Measurements from ENCODE around the gene ELOVL6. TPM values are rescaled to one million over a fixed set of nuclear protein-coding genes. Genes with fewer than 3 reads are reported as not detected.
"Not testable (repeated sequence)": the region's sequence is repeated elsewhere in the genome, so short reads cannot be mapped to it uniquely, and the experiment has no call there.

The ELOVL6 gene
- 3.1 TPM for total RNA-seq

DNA sequence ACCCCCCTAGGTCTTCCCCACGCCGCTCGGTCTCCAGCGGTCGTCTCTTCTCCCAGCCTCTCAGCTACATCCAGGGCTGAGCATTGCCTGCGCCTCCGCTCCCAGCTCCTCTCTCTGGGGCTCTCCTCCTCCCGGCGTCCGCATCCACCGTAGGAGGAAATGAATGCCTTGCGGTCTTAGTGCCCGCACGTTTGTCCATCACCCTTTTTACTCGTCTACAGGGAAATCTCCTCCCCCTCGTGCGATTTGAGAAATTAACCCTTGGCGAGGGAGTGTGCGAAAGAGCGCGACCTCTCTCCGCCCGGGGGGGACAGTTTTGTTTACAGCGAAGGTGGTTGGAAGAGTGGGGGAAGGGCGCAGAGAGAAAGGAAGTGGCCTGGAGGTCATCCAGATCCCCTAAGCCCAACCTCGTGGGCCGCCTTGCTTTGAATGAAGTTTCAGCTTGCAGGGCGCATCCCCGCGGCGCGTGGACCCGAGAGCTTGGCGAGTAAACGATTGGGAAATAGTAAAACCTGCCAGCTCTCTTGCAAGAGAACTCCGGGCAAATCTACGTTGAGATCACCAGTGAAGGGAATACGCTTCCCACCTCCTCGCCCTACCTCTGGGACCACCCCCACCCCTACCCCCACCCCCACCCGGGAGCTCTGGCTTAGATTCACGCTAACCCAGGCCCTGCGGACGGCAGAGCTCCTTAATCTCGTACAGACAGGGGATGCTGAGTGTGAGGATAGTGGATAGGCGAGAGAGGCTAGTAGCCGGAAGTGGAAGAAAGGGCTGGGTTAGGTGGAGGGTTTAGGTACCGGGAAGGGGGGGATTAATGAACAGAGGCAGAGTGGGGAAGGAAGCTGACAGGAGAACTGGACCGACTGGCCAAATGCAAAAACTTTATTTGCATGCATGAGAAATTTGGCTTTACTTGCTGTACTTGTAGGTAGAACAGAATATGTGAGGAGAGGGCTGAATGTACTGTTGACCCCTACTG, at the start of gene ELOVL6:
Gene ELOVL6 (minus strand): TSS at position 181 of the 982 bp plus-strand sequence. CDS start 280 bp downstream, outside the sequence.
- peak within 1 kb of the TSS; percentile 77 to 88 (median 78) for H3K9ac ChIP-seq (ENCODE audit: low read depth in 1 of 3, low read length in 3 of 3)
- peak within 1 kb of the TSS; percentile 72 to 90 (median 82) for H3K4me3 ChIP-seq (ENCODE audit: low read length in 3 of 3)
- H3K4me1 ChIP-seq (ENCODE audit: control insufficient read depth in 3 of 3, insufficient read depth in 3 of 3, low read length in 3 of 3), result peaks cover 4 to 16% (median 13%) of the 10 kb centered on the region in 3 donors
- no peaks in the 10 kb centered on the region for H3K9me3 ChIP-seq (ENCODE audit: control insufficient read depth in 3 of 3, low read length in 3 of 3)
- no peaks in the 10 kb centered on the region for H3K36me3 ChIP-seq (ENCODE audit: control insufficient read depth in 3 of 3, insufficient read depth in 3 of 3, low read length in 3 of 3)
- no peaks in the 10 kb centered on the region for H3K27me3 ChIP-seq (ENCODE audit: control insufficient read depth in 3 of 3, insufficient read depth in 3 of 3, low read length in 3 of 3)
- H3K27ac ChIP-seq (ENCODE audit: low read depth, low read length), result no peak within 1 kb of the TSS

GRCh38 chr4:110248100-110248499, 49.7 kb upstream of the ELOVL6 start:
- H3K27ac ChIP-seq (ENCODE audit: low read depth, low read length), result no peak overlapping the region
- H3K36me3 ChIP-seq (ENCODE audit: control insufficient read depth in 3 of 3, insufficient read depth in 3 of 3, low read length in 3 of 3), result no peaks in the 10 kb centered on the region
- no peak overlapping the region for H3K9ac ChIP-seq (ENCODE audit: low read depth in 1 of 3, low read length in 3 of 3)
- H3K9me3 ChIP-seq (ENCODE audit: control insufficient read depth in 3 of 3, low read length in 3 of 3), result no peaks in the 10 kb centered on the region
- H3K4me1 ChIP-seq (ENCODE audit: control insufficient read depth in 3 of 3, insufficient read depth in 3 of 3, low read length in 3 of 3), result no peaks in the 10 kb centered on the region
- H3K27me3 ChIP-seq (ENCODE audit: control insufficient read depth in 3 of 3, insufficient read depth in 3 of 3, low read length in 3 of 3), result no peaks in the 10 kb centered on the region
- H3K4me3 ChIP-seq (ENCODE audit: low read length in 3 of 3), result no peak overlapping the region

DNA sequence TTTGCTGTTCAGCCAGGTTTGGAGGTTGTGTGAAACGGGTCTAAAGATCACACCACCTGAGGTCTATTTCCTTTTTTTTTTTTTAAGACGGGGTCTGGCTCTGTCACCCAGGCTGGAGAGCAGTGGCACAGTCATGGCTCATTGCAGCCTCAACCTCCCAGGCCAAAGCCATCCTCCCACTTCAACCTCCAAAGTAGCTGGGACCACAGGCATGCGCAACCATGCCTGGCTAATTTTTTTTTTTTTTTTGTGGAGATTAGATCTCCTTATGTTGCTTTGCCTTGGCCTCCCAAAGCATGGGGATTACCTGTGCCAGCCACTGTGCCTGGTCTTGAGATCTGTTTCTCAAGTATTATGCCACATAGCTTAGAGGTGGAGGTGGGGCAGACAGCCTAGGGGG, 49.2 kb upstream of the ELOVL6 start:
- Histone ChIP-seq H3K27ac (ENCODE audit: low read depth, low read length) (no peak overlapping the region), H3K9ac (ENCODE audit: low read depth in 1 of 3, low read length in 3 of 3) (no peak overlapping the region), H3K27me3 (ENCODE audit: control insufficient read depth in 3 of 3, insufficient read depth in 3 of 3, low read length in 3 of 3) (no peaks in the 10 kb centered on the region), H3K4me3 (ENCODE audit: low read length in 3 of 3) (no peak overlapping the region), H3K9me3 (ENCODE audit: control insufficient read depth in 3 of 3, low read length in 3 of 3) (no peaks in the 10 kb centered on the region), H3K4me1 (ENCODE audit: control insufficient read depth in 3 of 3, insufficient read depth in 3 of 3, low read length in 3 of 3) (no peaks in the 10 kb centered on the region), H3K36me3 (ENCODE audit: control insufficient read depth in 3 of 3, insufficient read depth in 3 of 3, low read length in 3 of 3) (no peaks in the 10 kb centered on the region)

DNA sequence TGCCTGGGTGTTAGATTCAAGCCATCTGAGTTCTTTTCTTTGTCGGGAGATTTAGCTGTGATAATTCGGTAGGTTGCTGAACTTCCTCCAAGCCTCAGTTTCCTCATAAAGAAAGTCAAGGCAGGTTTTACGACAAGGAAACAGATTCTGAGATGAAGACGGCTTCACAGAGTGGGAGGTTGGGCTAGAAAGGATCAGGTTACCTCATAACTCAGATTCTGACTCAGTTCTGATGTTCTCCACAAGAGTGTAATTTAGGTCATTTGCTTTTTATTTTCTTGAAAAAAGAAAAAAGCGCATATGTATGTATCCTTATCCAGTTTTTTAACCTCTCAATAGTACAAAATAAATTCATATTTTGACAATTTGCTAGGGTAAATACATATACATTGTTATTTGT, 47.2 kb upstream of the ELOVL6 start:
- no peaks in the 10 kb centered on the region for H3K27me3 ChIP-seq (ENCODE audit: control insufficient read depth in 3 of 3, insufficient read depth in 3 of 3, low read length in 3 of 3)
- no peaks in the 10 kb centered on the region for H3K4me1 ChIP-seq (ENCODE audit: control insufficient read depth in 3 of 3, insufficient read depth in 3 of 3, low read length in 3 of 3)
- H3K36me3 ChIP-seq (ENCODE audit: control insufficient read depth in 3 of 3, insufficient read depth in 3 of 3, low read length in 3 of 3), result no peaks in the 10 kb centered on the region
- no peak overlapping the region for H3K27ac ChIP-seq (ENCODE audit: low read depth, low read length)
- H3K4me3 ChIP-seq (ENCODE audit: low read length in 3 of 3), result no peak overlapping the region
- no peak overlapping the region for H3K9ac ChIP-seq (ENCODE audit: low read depth in 1 of 3, low read length in 3 of 3)
- no peaks in the 10 kb centered on the region for H3K9me3 ChIP-seq (ENCODE audit: control insufficient read depth in 3 of 3, low read length in 3 of 3)

- H3K27ac ChIP-seq (ENCODE audit: low read depth, low read length), result no peak overlapping the region
- no peak overlapping the region for H3K4me3 ChIP-seq (ENCODE audit: low read length in 3 of 3)
- no peaks in the 10 kb centered on the region for H3K36me3 ChIP-seq (ENCODE audit: control insufficient read depth in 3 of 3, insufficient read depth in 3 of 3, low read length in 3 of 3)
- no peaks in the 10 kb centered on the region for H3K9me3 ChIP-seq (ENCODE audit: control insufficient read depth in 3 of 3, low read length in 3 of 3)
- no peak overlapping the region for H3K9ac ChIP-seq (ENCODE audit: low read depth in 1 of 3, low read length in 3 of 3)
- H3K27me3 ChIP-seq (ENCODE audit: control insufficient read depth in 3 of 3, insufficient read depth in 3 of 3, low read length in 3 of 3), result no peaks in the 10 kb centered on the region
- H3K4me1 ChIP-seq (ENCODE audit: control insufficient read depth in 3 of 3, insufficient read depth in 3 of 3, low read length in 3 of 3), result no peaks in the 10 kb centered on the region
Measured at GRCh38 chr4:110236324-110236723, 37.9 kb upstream of the ELOVL6 start.

GRCh38 chr4:110233581-110233980, 35.2 kb upstream of the ELOVL6 start:
- H3K9ac ChIP-seq (ENCODE audit: low read depth in 1 of 3, low read length in 3 of 3); H3K4me1 ChIP-seq (ENCODE audit: control insufficient read depth in 3 of 3, insufficient read depth in 3 of 3, low read length in 3 of 3); H3K4me3 ChIP-seq (ENCODE audit: low read length in 3 of 3); H3K27ac ChIP-seq (ENCODE audit: low read depth, low read length); H3K9me3 ChIP-seq (ENCODE audit: control insufficient read depth in 3 of 3, low read length in 3 of 3); H3K36me3 ChIP-seq (ENCODE audit: control insufficient read depth in 3 of 3, insufficient read depth in 3 of 3, low read length in 3 of 3); H3K27me3 ChIP-seq (ENCODE audit: control insufficient read depth in 3 of 3, insufficient read depth in 3 of 3, low read length in 3 of 3): not testable (repeated sequence)

- H3K9me3 ChIP-seq (ENCODE audit: control insufficient read depth in 3 of 3, low read length in 3 of 3), result no peaks in the 10 kb centered on the region
- no peak overlapping the region for H3K4me3 ChIP-seq (ENCODE audit: low read length in 3 of 3)
- H3K27me3 ChIP-seq (ENCODE audit: control insufficient read depth in 3 of 3, insufficient read depth in 3 of 3, low read length in 3 of 3), result no peaks in the 10 kb centered on the region
- H3K9ac ChIP-seq (ENCODE audit: low read depth in 1 of 3, low read length in 3 of 3), result no peak overlapping the region
- H3K27ac ChIP-seq (ENCODE audit: low read depth, low read length), result no peak overlapping the region
- no peaks in the 10 kb centered on the region for H3K36me3 ChIP-seq (ENCODE audit: control insufficient read depth in 3 of 3, insufficient read depth in 3 of 3, low read length in 3 of 3)
- H3K4me1 ChIP-seq (ENCODE audit: control insufficient read depth in 3 of 3, insufficient read depth in 3 of 3, low read length in 3 of 3), result no peaks in the 10 kb centered on the region
Measured at GRCh38 chr4:110231869-110232268, 33.5 kb upstream of the ELOVL6 start.

- Histone ChIP-seq H3K36me3 (ENCODE audit: control insufficient read depth in 3 of 3, insufficient read depth in 3 of 3, low read length in 3 of 3) (no peaks in the 10 kb centered on the region), H3K4me1 (ENCODE audit: control insufficient read depth in 3 of 3, insufficient read depth in 3 of 3, low read length in 3 of 3) (no peaks in the 10 kb centered on the region), H3K9me3 (ENCODE audit: control insufficient read depth in 3 of 3, low read length in 3 of 3) (no peaks in the 10 kb centered on the region), H3K9ac (ENCODE audit: low read depth in 1 of 3, low read length in 3 of 3) (no peak overlapping the region), H3K27me3 (ENCODE audit: control insufficient read depth in 3 of 3, insufficient read depth in 3 of 3, low read length in 3 of 3) (no peaks in the 10 kb centered on the region), H3K27ac (ENCODE audit: low read depth, low read length) (no peak overlapping the region), H3K4me3 (ENCODE audit: low read length in 3 of 3) (no peak overlapping the region)
Measured at GRCh38 chr4:110229266-110229665, 30.9 kb upstream of the ELOVL6 start.

DNA sequence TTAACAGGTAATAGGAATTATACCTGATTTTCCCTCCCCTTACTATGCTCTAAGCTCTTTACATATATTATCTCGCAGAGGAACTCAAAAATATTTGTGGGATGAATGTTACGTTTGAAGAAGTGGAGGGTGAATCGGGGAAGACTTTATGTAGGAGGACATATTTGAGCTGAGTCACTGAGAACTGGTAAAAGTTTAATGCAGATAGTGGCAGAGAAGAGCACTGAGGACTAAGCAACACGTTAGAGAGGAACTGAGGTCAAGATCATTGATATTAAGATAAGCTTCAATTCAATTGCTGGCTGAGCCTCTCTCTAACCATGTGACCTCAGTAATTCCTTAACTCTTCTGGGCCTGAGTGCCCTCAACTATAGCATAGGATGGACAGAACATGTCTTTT, 26.4 kb upstream of the ELOVL6 start:
- H3K9ac ChIP-seq (ENCODE audit: low read depth in 1 of 3, low read length in 3 of 3), result no peak overlapping the region
- H3K4me3 ChIP-seq (ENCODE audit: low read length in 3 of 3), result no peak overlapping the region
- H3K36me3 ChIP-seq (ENCODE audit: control insufficient read depth in 3 of 3, insufficient read depth in 3 of 3, low read length in 3 of 3), result no peaks in the 10 kb centered on the region
- no peak overlapping the region for H3K27ac ChIP-seq (ENCODE audit: low read depth, low read length)
- H3K4me1 ChIP-seq (ENCODE audit: control insufficient read depth in 3 of 3, insufficient read depth in 3 of 3, low read length in 3 of 3), result no peaks in the 10 kb centered on the region
- no peaks in the 10 kb centered on the region for H3K27me3 ChIP-seq (ENCODE audit: control insufficient read depth in 3 of 3, insufficient read depth in 3 of 3, low read length in 3 of 3)
- H3K9me3 ChIP-seq (ENCODE audit: control insufficient read depth in 3 of 3, low read length in 3 of 3), result no peaks in the 10 kb centered on the region

DNA sequence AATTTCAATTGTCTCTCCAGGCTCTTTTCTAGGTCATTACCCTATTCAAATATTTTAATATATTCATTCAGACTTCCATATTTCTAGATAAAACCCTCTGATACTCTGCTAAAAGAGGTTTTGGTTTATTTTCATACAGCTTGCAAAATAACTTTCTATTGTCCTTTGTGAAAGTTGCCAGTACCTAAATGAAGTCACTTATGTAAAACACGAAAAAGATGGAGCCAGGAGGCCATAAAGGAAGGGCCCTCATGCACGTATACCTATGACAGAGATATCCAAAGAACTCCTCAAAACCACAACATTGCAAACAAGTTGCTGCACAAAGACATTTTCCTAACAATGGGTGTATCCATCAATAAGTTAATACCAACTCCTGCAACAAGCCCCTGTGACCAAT, 25.7 kb upstream of the ELOVL6 start:
- Histone ChIP-seq H3K9me3 (ENCODE audit: control insufficient read depth in 3 of 3, low read length in 3 of 3) (no peaks in the 10 kb centered on the region), H3K36me3 (ENCODE audit: control insufficient read depth in 3 of 3, insufficient read depth in 3 of 3, low read length in 3 of 3) (no peaks in the 10 kb centered on the region), H3K4me1 (ENCODE audit: control insufficient read depth in 3 of 3, insufficient read depth in 3 of 3, low read length in 3 of 3) (no peaks in the 10 kb centered on the region), H3K27ac (ENCODE audit: low read depth, low read length) (no peak overlapping the region), H3K4me3 (ENCODE audit: low read length in 3 of 3) (no peak overlapping the region), H3K9ac (ENCODE audit: low read depth in 1 of 3, low read length in 3 of 3) (no peak overlapping the region), H3K27me3 (ENCODE audit: control insufficient read depth in 3 of 3, insufficient read depth in 3 of 3, low read length in 3 of 3) (no peaks in the 10 kb centered on the region)
